Spleen (tissue), 11 donors: ENCODE results near the gene DOCK1. TPM values are rescaled to one million over a fixed set of nuclear protein-coding genes. Genes with fewer than 3 reads are reported as not detected.

Source experiments
- DNase-seq: peaks from one replicate; pipeline ENCODE4 v3.0.0-alpha.2; 2020
- H3K27ac ChIP-seq, 8 donors: fragments of 200-600 bp; sonication (generic) in 7 of 8; 1 replicate in 4 of 8; 2 replicates in 4 of 8; pipeline versions ENCODE4 v1.5.0 to v1.8.0; 2016 to 2021; ENCODE audit warnings: inconsistent platforms in 4 of 8, mild to moderate bottlenecking in 4 of 8, moderate library complexity in 1 of 8
- H3K27me3 ChIP-seq, 7 donors: fragments of 200-600 bp; sonication (generic) in 6 of 7; replicated peaks in 1 of 7; 1 replicate in 4 of 7; 2 replicates in 3 of 7; pipeline versions ENCODE4 v1.5.0 to v1.8.0; 2016 to 2021; ENCODE audit warnings: inconsistent platforms in 3 of 7, mild to moderate bottlenecking in 1 of 7
- H3K36me3 ChIP-seq, 6 donors: fragments of 200-600 bp; sonication (generic) in 5 of 6; 1 replicate in 4 of 6; 2 replicates in 2 of 6; pipeline versions ENCODE4 v1.5.0 to v1.8.0; 2016 to 2021; ENCODE audit warnings: inconsistent platforms in 2 of 6
- H3K4me1 ChIP-seq, 6 donors: fragments of 200-600 bp; sonication (generic) in 5 of 6; 1 replicate in 3 of 6; 2 replicates in 3 of 6; pipeline versions ENCODE4 v1.5.0 to v1.8.0; 2016 to 2021; ENCODE audit warnings: inconsistent platforms in 3 of 6
- H3K4me3 ChIP-seq, 8 donors: fragments of 200-600 bp; sonication (generic) in 7 of 8; 1 replicate in 4 of 8; 2 replicates in 4 of 8; pipeline versions ENCODE4 v1.5.0 to v1.8.0; 2016 to 2021; ENCODE audit warnings: inconsistent platforms in 4 of 8, mild to moderate bottlenecking in 4 of 8, moderate library complexity in 2 of 8
- H3K9me3 ChIP-seq, 8 donors: fragments of 200-600 bp; sonication (generic) in 7 of 8; 1 replicate in 4 of 8; 2 replicates in 4 of 8; pipeline versions ENCODE4 v1.5.0 to v1.8.0; 2016 to 2021; ENCODE audit warnings: inconsistent platforms in 4 of 8
- CTCF ChIP-seq, 11 experiments: fragments of 200-600 bp in 7 of 11; fragments of 450-650 bp in 4 of 11; sonication (generic) in 4 of 11; IDR thresholded peaks in 8 of 11; conservative IDR thresholded peaks in 3 of 11; 1 replicate in 7 of 11; 2 replicates in 4 of 11; pipeline versions ENCODE4 v1.4.0 to v1.8.0; 2016 to 2021; ENCODE audit warnings: antibody characterized with exemption in 11 of 11, inconsistent platforms in 4 of 11, mild to moderate bottlenecking in 1 of 11
- POLR2A ChIP-seq, 3 donors: fragments of 450-650 bp; IDR thresholded peaks; one replicate each; pipeline ENCODE4 v1.5.1; 2017; ENCODE audit warnings: antibody characterized with exemption in 3 of 3, mild to moderate bottlenecking in 1 of 3
- POLR2AphosphoS5 ChIP-seq, 3 donors: sonication (generic); formaldehyde crosslinking; IDR thresholded peaks; one replicate each; pipeline ENCODE4 v1.5.1; 2017; ENCODE audit warnings: antibody characterized with exemption in 3 of 3
- WGBS, 5 donors: extraction: QIAGEN DNeasy Blood & Tissue Kit in 3 of 5; methylation state at CpG; one replicate each; pipeline versions ENCODE4 v1.1.5 to v1.1.7; 2013 to 2018; 5-methylcytosine and 5-hydroxymethylcytosine counted together
- intact Hi-C: fragments of 100-400 bp; cut with DNase I; formaldehyde crosslinking; loops from one replicate; pipeline ENCODE4 v1.15.0; 2023; ENCODE audit warnings: low total_unique reads
- polyA plus RNA-seq, 3 donors: library from polyadenylated mRNA; stranded (reverse); fragments of 200-250 nt; gene quantifications; one replicate each; pipeline ENCODE4 v1.2.1, GENCODE V29; 2013
- total RNA-seq, 7 donors: library from RNA; depleted of rRNA in 3 of 7; stranded (reverse); fragments of >200 nt in 3 of 7; fragmentation: NEBNext Ultra II Directional in 4 of 7; extraction: Animal tissue kit (Norgen Biotek cat#: 25700) in 4 of 7; gene quantifications; one replicate each; pipeline versions ENCODE4 v1.1.0 to v1.2.1, GENCODE V29; 2016 to 2021
- donor health status: healthy with polysubstance abuse.
- donor health status: DM: no; HTN: no; CAD: no; lungs with moderate emphysema.
- donor health status: DM: no; HTN: no; CAD: no.
- donor health status: Bipolar disorder and iron deficiency.
- donor health status: healthy.
- donor health status: DM: no; HTN: no; CAD: no.
- donor health status: DM: yes; HTN: yes; CAD: no.

The DOCK1 gene
- total and polyA plus RNA-seq, 10 donors, result 2.2 to 40.5 (median 25.1) TPM

GRCh38 chr10:127486355-127486754 is 581.1 kb downstream of the DOCK1 start:
- no peaks in the 10 kb centered on the region for H3K9me3 ChIP-seq
- intact Hi-C loops, result no loop called here
- H3K27ac ChIP-seq, result no peak overlapping the region
- TF ChIP-seq POLR2AphosphoS5 (IDR thresholded peaks at IDR 0.05) (no peak), CTCF (IDR thresholded peaks at IDR 0.05 in 8 of 11, conservative IDR thresholded peaks at IDR 0.05 in 3 of 11) (no peak), POLR2A (IDR thresholded peaks at IDR 0.05) (no peak)
- H3K4me1 ChIP-seq, result no peaks in the 10 kb centered on the region
- 79 to 91% (median 85%) methylated on average over 6 of the region's 6 CpGs for WGBS, 5 donors
- H3K4me3 ChIP-seq, result no peak overlapping the region
- no peaks in the 10 kb centered on the region for H3K36me3 ChIP-seq
- peaks cover 0 to 18% (median 0%) of the 10 kb centered on the region in 7 donors for H3K27me3 ChIP-seq
- no peak for DNase-seq

GRCh38 chr10:127492607-127493250 is 587.5 kb downstream of the DOCK1 start:
- Histone ChIP-seq H3K4me1 (no peaks in the 10 kb centered on the region), H3K9me3 (no peaks in the 10 kb centered on the region), H3K27me3 (peaks cover 0 to 20% (median 0%) of the 10 kb centered on the region in 7 donors), H3K4me3 (no peak overlapping the region), H3K36me3 (no peaks in the 10 kb centered on the region), H3K27ac (no peak overlapping the region)
- intact Hi-C loops, result no loop called here
- no peak for TF ChIP-seq POLR2A (IDR thresholded peaks at IDR 0.05)
- no peak for DNase-seq
- 54 to 64% (median 59%) methylated on average over 8 of the region's 8 CpGs for WGBS, 5 donors

- WGBS, 5 donors, result 59 to 75% (median 64%) methylated on average over 13 of the region's 13 CpGs
- H3K4me3 ChIP-seq, result no peak overlapping the region
- TF ChIP-seq POLR2A (IDR thresholded peaks at IDR 0.05), result no peak
- TF ChIP-seq POLR2AphosphoS5 (IDR thresholded peaks at IDR 0.05), result no peak
- no peak for TF ChIP-seq CTCF (IDR thresholded peaks at IDR 0.05 in 8 of 11, conservative IDR thresholded peaks at IDR 0.05 in 3 of 11)
- DNase-seq, result no peak
- intact Hi-C loops, result no loop called here
- H3K4me1 ChIP-seq, result no peaks in the 10 kb centered on the region
- no peaks in the 10 kb centered on the region for H3K36me3 ChIP-seq
- H3K27ac ChIP-seq, result no peak overlapping the region
- H3K9me3 ChIP-seq, result no peaks in the 10 kb centered on the region
- H3K27me3 ChIP-seq, result peaks cover 0 to 25% (median 0%) of the 10 kb centered on the region in 7 donors
Measured at GRCh38 chr10:127496035-127496434, 590.8 kb downstream of the DOCK1 start.

- Histone ChIP-seq H3K4me1 (no peaks in the 10 kb centered on the region), H3K27ac (no peak overlapping the region), H3K36me3 (no peaks in the 10 kb centered on the region), H3K9me3 (no peaks in the 10 kb centered on the region), H3K4me3 (no peak overlapping the region), H3K27me3 (peaks cover 0 to 32% (median 0%) of the 10 kb centered on the region in 7 donors)
- DNase-seq, result no peak
- 81 to 87% (median 82%) methylated on average over 10 of the region's 10 CpGs for WGBS, 5 donors
- TF ChIP-seq POLR2AphosphoS5 (IDR thresholded peaks at IDR 0.05) (no peak), CTCF (IDR thresholded peaks at IDR 0.05 in 8 of 11, conservative IDR thresholded peaks at IDR 0.05 in 3 of 11) (no peak), POLR2A (IDR thresholded peaks at IDR 0.05) (no peak)
- intact Hi-C loops, result no loop called here
Measured at GRCh38 chr10:127497685-127498084, 592.5 kb downstream of the DOCK1 start.
